Sigmoid colon (tissue), 4 donors: ENCODE data around the gene COL4A4.

Experiments
- CTCF ChIP-seq, 4 experiments: fragments of 450-650 bp in 3 of 4; fragments of 200-600 bp in 1 of 4; IDR thresholded peaks; one replicate each; pipeline ENCODE4 v1.5.1; 2016 to 2019; ENCODE audit warnings: antibody characterized with exemption in 4 of 4, mild to moderate bottlenecking in 3 of 4, moderate library complexity in 2 of 4
- EP300 ChIP-seq, 4 donors: sonication (generic); formaldehyde crosslinking; IDR thresholded peaks; one replicate each; pipeline ENCODE4 v1.6.1; 2017; ENCODE audit warnings: antibody characterized with exemption in 4 of 4
- POLR2A ChIP-seq, 2 donors: fragments of 450-650 bp; IDR thresholded peaks; one replicate each; pipeline ENCODE4 v1.6.1; 2016; ENCODE audit warnings: antibody characterized with exemption in 2 of 2, mild to moderate bottlenecking in 2 of 2, moderate library complexity in 2 of 2
- POLR2AphosphoS5 ChIP-seq, 4 donors: sonication (generic); formaldehyde crosslinking; IDR thresholded peaks; one replicate each; pipeline ENCODE4 v1.6.1; 2017; ENCODE audit warnings: antibody characterized with exemption in 4 of 4

- no peak for TF ChIP-seq CTCF (IDR thresholded peaks at IDR 0.05)
- TF ChIP-seq POLR2A (IDR thresholded peaks at IDR 0.05), result no peak
- no peak for TF ChIP-seq POLR2AphosphoS5 (IDR thresholded peaks at IDR 0.05)
- no peak for TF ChIP-seq EP300 (IDR thresholded peaks at IDR 0.05)
Measured at GRCh38 chr2:227022608-227023007, 141.4 kb downstream of the COL4A4 start.
